Superior temporal gyrus (tissue), 1 donor: Measurements from ENCODE around the gene VPS37B.
"Not testable (repeated sequence)": the region's sequence is repeated elsewhere in the genome, so short reads cannot be mapped to it uniquely, and the experiment has no call there.

Experiments used
- DNase-seq: peaks from one replicate; pipeline ENCODE4 v3.0.0-alpha.2; 2016; ENCODE audit errors: extremely low spot score

VPS37B gene, protein sequence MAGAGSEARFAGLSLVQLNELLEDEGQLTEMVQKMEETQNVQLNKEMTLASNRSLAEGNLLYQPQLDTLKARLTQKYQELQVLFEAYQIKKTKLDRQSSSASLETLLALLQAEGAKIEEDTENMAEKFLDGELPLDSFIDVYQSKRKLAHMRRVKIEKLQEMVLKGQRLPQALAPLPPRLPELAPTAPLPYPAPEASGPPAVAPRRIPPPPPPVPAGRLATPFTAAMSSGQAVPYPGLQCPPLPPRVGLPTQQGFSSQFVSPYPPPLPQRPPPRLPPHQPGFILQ

DNA sequence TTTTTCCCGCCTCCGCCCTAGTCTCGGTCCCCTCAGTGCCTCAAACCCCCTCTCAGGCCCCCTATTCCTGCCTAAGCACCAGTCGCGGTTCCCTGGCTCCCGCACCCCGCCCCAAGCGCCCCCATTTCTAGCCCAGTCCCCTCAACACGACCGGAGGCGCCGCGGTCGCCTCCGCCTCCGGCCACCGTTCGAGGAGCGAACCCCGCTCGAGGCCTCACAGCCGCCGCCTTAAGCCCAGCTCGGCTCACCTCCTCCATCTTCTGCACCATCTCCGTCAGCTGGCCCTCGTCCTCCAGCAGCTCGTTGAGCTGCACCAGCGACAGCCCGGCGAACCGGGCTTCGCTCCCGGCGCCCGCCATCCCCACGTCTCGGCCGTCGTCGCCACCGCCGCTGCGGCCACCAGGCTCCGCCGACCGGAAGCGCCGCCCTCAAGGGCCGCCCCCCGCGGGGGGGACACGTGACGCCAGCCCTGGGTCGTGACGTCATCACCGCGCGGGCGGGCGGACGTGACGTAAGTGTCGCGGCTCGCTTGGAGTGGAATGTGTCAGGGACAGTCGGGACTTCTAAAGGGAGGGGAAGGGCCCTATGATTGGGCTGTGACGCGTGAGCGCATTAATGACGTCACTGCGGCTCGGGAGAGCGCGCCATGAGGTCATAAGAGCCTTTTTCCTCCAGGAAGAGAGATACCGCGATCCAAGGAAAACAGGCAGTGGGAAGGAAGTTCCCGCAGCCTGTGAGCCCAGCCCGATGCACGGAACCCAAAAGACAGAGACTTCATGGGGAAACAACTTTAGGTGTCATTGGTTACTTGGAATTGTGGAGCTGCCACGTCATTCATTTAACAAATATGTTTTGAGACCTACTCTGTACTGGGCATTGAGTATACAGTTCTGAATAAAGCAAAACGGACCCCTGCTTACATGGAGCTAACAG, at the start of gene VPS37B:
VPS37B (minus strand) TSS at position 421 of the 933 bp plus-strand sequence; CDS start at position 359, 62 bp downstream.
- DNase-seq, result peak; percentile 65

DNA sequence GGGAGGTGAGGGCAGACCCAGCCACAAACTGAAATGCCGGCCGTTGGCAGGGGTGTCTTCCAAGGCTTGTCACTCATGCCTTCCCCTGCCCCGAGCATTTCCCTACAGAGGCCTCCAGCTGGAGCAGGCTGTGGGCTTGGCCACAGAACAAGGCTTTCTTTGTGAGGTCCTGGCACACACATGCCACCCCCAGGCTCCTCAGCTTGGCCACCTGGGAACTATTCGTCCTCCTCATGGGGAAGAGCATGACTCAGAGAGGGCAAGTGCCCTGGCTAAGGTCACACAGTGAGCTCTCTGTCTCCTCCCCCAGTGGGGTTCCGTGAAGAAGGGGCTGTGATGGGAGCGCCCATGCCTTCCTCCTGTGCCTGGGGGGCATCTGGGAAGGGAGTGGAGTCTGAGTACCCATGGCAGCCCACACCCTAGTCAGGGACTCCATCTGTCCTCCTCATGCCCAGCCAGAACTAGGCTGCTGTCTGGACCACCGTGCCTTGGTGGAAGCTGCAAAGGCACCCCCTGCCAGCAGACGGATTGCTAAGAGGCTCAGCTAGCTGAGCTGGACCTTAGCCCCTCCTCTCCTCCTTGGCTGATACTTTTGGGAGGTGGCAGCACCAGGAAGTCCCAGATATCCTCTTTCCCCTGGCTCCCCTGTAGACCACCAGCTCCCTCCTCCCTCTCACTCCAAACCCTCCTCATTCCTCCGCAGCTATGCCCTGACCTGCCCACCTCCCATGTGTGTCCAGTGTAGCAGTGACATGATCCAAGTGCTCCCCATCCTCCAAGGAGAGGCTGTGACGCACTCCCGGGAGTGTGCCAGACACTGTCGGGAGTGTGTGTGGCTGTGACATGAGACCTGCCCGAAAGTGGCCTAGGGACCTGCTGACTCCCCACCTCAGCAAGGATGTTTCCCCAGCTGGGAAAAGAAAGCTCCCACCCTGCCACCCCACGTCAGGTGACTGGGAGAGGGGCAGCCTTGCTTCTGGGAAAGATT, 49.0 kb upstream of the VPS37B start:
- DNase-seq, result peak; percentile 81

DNA sequence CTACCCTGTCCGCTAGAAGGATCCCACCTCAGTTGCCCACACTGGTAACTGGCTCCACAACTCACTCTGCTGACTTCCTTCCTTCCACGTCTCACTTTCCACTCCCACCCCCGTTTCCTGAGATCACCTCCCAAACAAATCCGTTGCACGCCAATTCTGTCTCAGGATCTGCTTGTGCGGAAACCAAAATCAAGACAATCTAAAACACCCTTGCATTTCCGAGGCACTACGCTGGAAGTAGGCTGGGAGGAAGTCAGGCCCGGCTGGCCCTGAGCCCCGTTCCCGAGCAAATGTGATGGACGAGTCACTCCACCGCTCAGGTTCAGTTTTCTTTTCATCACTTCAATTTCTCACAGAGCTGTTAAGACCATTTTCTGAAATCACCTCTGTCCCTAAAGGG, 47.3 kb upstream of the VPS37B start:
- DNase-seq, result no peak

DNA sequence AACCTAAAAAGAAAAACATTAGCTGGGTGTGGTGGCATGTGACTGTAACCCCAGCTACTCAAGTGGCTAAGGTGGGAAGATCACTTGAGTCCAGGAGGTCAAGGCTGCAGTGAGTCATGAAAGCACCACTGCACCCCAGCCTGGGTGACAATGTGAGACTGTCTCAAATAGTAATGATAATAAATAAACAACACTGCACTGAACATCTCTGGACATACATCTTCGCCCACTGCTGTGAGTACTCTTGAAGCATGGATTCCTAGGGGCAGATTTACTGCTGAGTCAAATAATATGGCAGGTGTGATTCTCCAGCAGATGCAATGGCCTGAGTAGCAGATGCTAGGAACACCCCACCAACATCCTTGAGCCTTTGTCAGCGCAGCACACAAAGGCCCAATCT, 46.7 kb upstream of the VPS37B start:
- DNase-seq, result no peak

DNA sequence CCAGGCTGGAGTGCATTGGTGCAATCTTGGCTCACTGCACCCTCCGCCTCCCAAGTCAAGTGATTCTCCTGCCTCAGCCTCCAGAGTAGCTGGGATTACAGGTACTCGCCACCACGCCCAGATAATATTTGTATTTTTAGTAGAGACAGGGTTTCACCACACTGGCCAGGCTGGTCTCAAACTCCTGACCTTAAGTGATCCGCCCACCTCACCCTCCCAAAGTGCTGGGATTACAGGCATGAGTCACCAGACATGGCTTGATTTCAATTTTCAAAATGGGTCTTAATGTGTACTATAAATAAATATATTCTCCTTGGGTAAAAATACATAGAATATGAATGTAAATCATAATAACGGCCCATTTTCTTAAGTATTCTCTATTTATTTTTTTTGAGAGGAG, 45.4 kb upstream of the VPS37B start:
- DNase-seq, result not testable (repeated sequence)

DNA sequence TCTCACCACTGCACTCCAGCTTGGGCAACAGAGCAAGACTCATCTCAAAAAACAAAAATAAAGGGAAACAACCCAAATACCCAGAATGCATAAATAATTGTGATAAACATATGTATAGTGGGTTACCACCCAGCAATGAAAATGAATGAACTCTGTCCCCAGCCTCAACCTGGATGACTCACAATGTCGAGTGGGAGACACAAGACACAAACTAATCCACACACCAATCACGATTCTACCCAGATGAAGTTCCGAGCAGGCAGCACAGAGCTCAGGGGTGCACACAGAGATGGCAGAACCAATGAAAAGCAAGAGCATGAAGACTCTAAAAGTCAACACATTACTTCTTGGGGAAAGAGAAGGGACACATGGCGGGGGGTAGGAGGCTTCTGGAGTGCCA, 43.2 kb upstream of the VPS37B start:
- no peak for DNase-seq

DNA sequence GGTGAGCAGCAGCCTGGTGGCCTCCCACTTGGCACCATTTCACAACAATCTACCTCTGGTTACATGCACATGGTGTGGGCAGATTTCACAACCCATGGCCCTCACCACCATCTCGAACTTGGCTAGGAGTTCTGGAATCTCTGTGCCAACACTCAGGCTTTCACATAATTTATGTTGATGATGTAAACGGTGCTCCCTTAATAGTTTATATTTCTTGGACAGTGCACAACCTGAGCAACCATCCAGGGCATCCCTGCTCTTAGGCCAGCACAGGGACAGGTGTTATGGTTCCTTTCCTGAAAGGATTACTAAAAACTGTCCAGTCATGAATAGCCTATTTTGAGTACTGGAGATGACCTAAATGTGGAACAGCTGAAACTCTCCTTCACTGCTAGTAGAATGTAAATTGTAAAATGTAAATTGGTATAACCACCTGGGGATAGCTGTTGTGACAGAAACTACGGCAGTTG, 41.7 kb upstream of the VPS37B start:
- no peak for DNase-seq

DNA sequence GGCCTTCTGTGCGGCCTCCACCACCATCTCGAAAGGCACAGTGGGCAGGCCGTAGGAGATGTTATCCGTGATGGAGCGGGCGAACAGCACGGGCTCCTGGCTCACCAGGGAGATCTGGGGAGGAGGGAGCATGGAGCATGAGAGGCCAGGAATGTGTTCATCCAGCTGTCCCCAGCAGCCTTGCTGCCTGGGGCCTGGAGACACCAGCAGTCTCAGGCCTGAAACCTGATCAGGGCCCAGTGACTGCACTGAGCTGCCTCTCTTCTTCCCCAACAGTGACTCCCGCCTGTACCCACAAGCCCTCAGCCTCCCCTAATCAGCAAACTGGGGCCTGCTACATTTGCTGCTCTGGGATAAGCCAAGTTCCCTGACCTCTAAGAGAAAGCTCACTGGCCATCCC, 39.4 kb upstream of the VPS37B start:
- no peak for DNase-seq

DNA sequence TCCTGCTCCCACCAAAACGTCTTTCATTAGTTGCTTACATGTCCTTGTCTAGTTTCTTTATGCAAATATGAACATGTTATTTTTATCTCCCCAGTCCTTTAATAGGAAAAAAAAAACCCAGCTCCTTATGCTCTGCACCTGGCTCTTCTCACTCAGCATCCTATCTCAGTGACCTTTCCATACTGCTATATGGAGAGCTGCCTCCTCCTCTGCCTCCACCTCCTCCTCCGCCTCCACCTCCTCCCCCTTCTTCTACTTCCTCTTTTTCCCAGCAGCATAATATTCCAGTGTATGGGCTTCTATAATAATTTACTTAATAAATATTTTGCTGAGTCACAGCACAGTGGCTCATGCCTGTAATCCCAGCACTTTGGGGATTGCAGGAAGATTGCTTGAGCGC, 38.8 kb upstream of the VPS37B start:
- DNase-seq, result no peak

DNA sequence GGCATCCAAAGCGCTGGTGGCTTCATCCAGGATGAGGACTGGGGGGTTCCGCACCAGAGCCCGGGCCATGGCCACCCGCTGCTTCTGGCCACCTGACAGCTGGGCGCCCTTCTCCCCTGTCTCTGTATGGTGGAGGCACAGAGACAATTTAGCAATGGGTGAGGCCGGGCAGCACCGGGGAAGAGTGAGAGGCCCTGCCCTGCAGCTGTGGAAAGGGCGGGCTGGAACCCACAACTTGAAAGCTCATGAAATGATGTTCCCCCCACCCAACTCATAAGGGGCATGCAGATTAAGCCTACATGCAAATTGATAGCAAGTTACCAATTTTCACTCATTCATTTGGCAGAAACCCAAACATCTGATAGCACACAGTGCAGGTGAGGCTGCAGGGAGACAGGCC, 36.3 kb upstream of the VPS37B start:
- DNase-seq, result no peak

DNA sequence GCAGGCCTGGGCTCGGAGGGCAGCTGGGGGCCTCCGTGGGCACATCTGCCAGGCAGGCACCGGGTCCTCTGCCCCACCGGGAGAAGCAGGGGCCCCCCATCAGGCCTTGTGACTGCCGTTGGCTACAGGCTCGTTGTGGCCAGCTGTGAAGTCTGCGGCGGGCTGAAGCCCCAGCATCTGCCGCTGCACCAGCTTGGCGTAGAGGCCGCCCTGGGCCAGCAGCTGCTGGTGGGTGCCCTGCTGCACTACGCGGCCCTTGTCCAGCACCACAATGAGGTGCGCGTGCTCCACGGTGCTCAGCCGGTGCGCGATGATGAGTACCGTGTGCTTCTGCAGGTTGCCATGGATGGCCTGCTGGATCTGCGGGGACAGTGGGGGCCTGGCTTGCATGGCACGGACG, 33.9 kb upstream of the VPS37B start:
- no peak for DNase-seq

DNA sequence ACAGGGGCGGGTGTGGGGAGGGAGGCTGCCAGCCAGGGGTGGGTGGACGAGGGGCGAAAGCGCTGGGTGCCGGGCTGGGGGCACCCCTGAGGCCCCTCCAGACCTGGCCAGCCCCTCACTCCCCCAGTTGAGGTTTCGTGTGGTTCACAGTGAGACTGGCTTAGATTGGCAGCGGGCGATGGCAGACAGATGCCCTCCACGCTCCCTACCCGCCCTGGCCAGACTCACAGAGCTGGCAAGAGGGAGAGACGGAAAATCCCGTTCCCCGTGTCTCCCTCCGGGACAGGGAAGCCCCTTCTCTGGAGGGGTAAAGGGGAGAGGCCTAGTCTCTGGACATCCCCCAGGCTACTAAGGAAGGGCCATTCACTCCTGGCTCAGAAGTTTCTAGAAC, 33.2 kb upstream of the VPS37B start:
- no peak for DNase-seq

DNA sequence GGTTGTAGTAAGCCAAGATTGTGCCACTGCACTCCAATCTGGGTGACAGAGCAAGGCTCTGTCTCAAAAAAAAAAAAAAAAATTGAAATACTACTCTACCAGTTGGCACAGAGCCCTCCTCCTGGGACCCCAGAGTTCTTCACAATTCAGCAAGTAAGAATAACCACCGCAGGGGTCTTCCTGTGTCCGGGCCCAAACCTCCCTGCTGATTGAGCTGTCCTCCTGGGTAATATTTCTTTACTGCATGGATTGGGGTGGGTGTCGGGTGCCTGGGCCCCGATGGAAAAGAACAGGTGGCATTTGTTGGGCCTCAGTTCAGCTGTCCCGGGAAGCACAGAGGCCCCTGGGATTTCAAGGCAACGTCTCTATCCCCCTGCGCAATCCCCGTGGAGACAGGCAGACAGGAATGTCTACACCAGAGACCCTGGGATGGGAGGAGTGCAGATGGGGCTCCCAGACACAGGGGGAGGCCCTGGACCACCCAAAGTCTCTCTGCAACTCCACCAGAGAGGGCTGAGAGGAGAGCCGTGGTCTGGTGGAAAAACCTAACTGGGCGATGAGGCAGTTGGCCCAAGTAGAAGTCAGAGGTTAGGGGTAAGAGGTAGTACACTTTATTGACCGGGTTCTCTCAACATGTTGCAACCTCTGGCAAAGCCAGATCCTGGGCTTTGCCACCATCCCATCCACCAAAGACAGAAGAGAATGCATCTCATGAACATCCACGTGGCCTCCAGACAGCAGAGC, 32.7 kb upstream of the VPS37B start:
- DNase-seq, result no peak

DNA sequence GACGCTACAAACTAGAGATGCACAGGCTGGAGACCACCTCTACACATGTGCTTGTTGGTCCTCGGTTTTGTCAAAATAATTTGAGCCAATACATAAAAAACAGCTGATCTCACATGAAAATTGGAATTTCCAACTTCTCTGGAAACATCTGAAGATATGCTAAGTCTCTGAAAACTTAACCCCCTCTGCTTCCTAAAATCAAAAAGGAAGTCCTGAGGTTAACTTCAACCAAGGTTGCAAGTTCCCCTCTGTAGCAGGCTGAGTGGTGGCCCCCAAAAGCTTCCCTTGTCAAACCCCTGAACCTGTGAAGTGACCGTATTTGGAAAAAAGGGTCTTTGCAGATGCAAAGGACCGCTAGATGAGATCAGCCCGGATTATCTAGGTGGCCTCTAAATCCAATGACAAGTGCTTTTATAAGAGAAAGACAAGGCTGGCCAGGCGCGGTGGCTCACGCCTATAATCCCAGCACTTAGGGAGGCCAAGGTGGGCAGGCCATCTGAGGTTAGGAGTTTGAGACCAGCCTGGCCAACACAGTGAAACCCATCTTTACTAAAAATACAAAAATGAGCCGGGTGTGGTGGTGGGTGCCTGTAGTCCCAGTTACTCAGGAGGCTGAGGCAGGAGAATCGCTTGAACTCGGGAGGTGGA, 32.0 kb upstream of the VPS37B start:
- no peak for DNase-seq

DNA sequence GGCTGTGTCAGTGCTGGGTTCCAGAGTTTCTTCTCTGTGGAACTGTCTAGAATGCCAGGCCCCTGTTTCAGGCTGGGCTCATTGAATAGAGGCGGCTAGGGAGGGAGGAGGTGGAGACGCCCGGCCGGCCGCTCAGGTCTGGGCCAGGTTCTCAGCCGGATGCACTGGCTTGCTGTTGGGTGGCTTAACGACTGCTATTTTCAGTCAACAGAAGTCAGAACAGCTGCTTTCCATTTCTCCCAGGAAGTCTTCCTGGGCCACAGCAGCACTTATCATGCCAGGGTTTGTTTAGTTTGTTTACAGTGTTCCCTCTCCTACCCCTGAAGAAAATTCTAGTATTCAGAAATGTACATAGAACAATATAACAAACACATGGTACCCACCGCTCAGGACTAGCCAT, 26.0 kb upstream of the VPS37B start:
- DNase-seq, result no peak

DNA sequence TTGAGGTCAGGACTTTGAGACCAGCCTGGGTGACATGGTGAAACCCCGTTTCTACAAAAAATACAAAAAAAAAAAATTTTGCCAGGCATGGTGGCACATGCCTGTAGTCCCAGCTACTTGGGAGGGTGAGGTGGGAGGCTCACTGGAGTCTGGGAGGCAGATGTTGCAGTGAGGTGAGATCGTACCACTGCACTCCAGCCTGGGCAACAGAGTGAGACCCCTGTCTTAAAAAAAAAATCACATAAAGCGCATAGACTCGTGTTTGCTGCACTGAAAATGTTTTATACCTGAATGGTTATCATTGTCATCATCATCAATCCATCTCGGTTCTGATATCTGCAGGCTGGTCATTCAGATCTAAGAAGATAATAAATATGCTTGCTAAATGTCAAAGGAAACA, 24.8 kb upstream of the VPS37B start:
- DNase-seq, result no peak

DNA sequence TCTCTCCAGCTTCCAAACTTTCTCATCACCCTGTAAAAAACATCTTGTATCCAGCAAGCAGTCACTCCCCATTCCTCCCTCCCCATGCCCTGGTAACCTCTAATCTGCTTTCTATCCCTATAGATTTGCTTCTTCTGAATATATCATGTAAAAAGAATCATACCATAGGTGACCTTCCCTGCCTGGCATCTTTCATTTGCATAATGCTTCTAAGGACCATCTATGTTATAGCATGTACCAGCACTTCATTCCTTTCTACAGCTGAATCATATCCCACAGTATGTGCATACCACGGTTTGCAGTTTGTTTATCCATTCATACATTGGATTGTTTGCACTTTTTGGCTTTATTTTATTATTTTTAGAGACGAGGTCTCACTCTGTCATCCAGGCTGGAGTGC, 22.9 kb upstream of the VPS37B start:
- DNase-seq, result no peak

DNA sequence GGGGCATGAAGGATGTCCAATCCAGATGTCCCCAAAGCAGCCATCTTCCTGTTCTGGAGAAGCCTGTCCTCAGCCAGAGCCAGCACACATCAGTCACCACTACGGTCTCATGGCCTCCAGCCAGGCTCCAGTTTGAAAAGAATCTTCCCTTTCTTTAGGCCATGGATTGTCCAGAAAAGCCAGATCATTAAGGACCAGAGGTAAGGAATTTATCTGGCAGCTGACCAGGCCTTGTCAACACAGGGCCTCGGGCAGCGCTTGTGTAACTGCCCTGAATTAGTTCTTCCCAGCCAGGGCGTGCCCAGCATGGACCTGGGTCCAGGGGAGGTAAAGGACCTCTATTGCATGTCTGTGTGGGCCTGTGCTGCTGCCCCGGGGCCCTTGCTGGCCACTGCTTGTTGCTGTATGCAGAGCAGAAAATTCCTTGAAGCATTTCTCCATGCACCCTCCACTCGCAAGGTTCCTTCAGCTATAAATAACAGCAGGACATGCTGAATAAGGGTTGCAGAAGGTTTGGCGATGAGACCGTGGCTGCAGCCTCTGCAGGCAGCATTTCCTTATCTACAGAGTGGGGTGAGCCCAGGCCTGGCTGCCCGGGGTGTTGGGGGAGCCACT, 21.7 kb upstream of the VPS37B start:
- DNase-seq, result no peak

DNA sequence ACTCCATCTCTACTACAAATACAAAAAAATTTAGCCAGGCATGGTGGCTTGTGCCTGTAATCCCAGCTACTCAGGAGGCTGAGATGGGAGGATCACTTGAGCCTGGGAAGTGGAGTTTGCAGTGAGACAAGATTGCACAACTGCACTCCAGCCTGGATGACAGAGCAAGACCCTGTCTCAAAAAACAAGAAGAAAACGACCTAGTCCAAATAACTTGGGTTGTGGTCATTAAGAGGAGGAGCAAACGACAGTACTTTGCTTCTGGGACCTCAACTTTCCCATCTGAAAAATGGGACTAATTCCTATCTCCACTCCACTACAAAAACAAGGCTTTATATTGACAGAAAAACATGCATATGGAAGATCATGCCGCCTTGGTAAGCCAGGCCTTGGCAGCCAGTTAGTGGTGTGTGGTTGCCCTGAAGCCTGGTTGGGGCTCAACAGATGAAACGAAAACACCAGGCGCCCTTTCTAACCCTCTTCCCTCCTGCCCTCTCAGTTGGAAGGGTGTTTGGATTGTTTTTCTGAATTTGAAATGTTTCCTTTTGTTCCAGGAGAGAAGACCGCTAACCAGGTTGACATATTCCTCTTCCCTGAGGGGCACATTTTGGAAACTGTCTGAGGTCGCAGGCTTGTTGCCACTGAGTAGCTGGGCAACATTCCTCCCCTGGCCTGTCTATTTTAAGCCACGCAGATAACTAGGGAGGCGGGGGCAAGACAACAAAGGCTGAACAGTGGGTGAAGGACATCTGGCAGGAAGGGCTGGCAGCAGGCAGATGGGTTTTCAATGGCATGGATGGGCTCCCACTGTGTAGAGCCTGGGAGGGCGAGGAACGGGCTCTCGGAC, 13.7 kb upstream of the VPS37B start:
- peak; percentile 82 for DNase-seq
